Breast epithelium (tissue), 3 donors: ENCODE data around the gene IKBKG.

Source experiments
- CTCF ChIP-seq, 3 donors: fragments of 450-650 bp; IDR thresholded peaks; one replicate each; pipeline ENCODE4 v1.5.1; 2016 to 2017; ENCODE audit warnings: antibody characterized with exemption in 3 of 3, mild to moderate bottlenecking in 3 of 3, moderate library complexity in 3 of 3
- POLR2A ChIP-seq: fragments of 450-650 bp; IDR thresholded peaks from one replicate; pipeline ENCODE4 v1.6.1; 2016; ENCODE audit warnings: antibody characterized with exemption, mild to moderate bottlenecking, moderate library complexity
- POLR2AphosphoS5 ChIP-seq, 3 donors: sonication (generic); formaldehyde crosslinking; IDR thresholded peaks; one replicate each; pipeline ENCODE4 v1.6.1; 2017; ENCODE audit warnings: antibody characterized with exemption in 3 of 3

- TF ChIP-seq CTCF (IDR thresholded peaks at IDR 0.05) (no peak), POLR2A (no peak), POLR2AphosphoS5 (IDR thresholded peaks at IDR 0.05) (no peak)
Observed at GRCh38 chrX:154548028-154548316, 552 bp downstream of the IKBKG start.
